CD4-positive, alpha-beta T cell (primary cell): Measurements from ENCODE around the gene CERT1. TPM values are rescaled to one million over a fixed set of nuclear protein-coding genes. Genes with fewer than 3 reads are reported as not detected.

Experiments
- ATAC-seq: fragments of 200-7000 bp; cut with Tn5 transposase; one replicate; pipeline ENCODE4 v1.10.0; 2022; ENCODE audit warnings: mild to moderate bottlenecking; ENCODE audit not compliant: poor library complexity
- CTCF ChIA-PET: fragments of 350-600 bp; sonication (Branson Sonifier 250); formaldehyde crosslinking; loops from one replicate; lab custom pipeline; 2021; ENCODE audit warnings: antibody characterized with exemption, inconsistent platforms; lab: Charles Lee
- POLR2A ChIA-PET: fragments of 350-600 bp; sonication (Branson Sonifier 250); formaldehyde crosslinking; loops from one replicate; lab custom pipeline; 2021; ENCODE audit warnings: antibody characterized with exemption, inconsistent platforms; lab: Charles Lee
- DNase-seq, 14 experiments: peaks; one replicate each; pipeline ENCODE4 v3.0.0-alpha.2; 2013 to 2020; ENCODE audit warnings: mixed read lengths in 2 of 14
- H3K27ac ChIP-seq, 2 donors: one replicate each; pipeline versions ENCODE4 v1.5.1 to v1.7.0; 2013; ENCODE audit warnings: low read length in 2 of 2, low read depth in 1 of 2, mild to moderate bottlenecking in 1 of 2
- H3K27me3 ChIP-seq, 2 experiments: 1 replicate in 1 of 2; 2 replicates in 1 of 2; pipeline versions ENCODE4 v1.6.1 to v1.7.0; 2013; ENCODE audit warnings: low read length in 2 of 2, control low read depth in 1 of 2, mild to moderate bottlenecking in 1 of 2, moderate library complexity in 1 of 2; ENCODE audit not compliant: insufficient read depth in 2 of 2, control insufficient read depth in 1 of 2
- H3K36me3 ChIP-seq: one replicate; pipeline ENCODE4 v1.6.1; 2013; ENCODE audit warnings: low read length, control low read depth; ENCODE audit not compliant: insufficient read depth
- H3K4me1 ChIP-seq: one replicate; pipeline ENCODE4 v1.6.1; 2013; ENCODE audit warnings: low read length, control low read depth; ENCODE audit not compliant: insufficient read depth
- H3K4me3 ChIP-seq: one replicate; pipeline ENCODE4 v1.5.1; 2013; ENCODE audit warnings: mild to moderate bottlenecking, low read length, moderate library complexity
- H3K9me3 ChIP-seq, 2 experiments: 1 replicate in 1 of 2; 2 replicates in 1 of 2; pipeline versions ENCODE4 v1.6.1 to v1.7.0; 2013; ENCODE audit warnings: low read length in 2 of 2, mild to moderate bottlenecking in 2 of 2, control low read depth in 1 of 2, moderate library complexity in 1 of 2; ENCODE audit not compliant: control insufficient read depth in 1 of 2, insufficient read depth in 1 of 2
- H3K27ac Mint-ChIP-seq: one replicate; pipeline ENCODE4 v1.8.0; 2020; ENCODE audit warnings: mixed read lengths
- H3K27me3 Mint-ChIP-seq: one replicate; pipeline ENCODE4 v1.8.0; 2021; ENCODE audit warnings: mixed read lengths
- H3K36me3 Mint-ChIP-seq: one replicate; pipeline ENCODE4 v1.8.0; 2021; ENCODE audit warnings: low read depth, mixed read lengths
- H3K4me1 Mint-ChIP-seq: one replicate; pipeline ENCODE4 v1.8.0; 2021; ENCODE audit warnings: low read depth, mixed read lengths
- H3K4me3 Mint-ChIP-seq: one replicate; pipeline ENCODE4 v1.8.0; 2020; ENCODE audit warnings: mild to moderate bottlenecking, mixed read lengths
- H3K9me3 Mint-ChIP-seq: one replicate; pipeline ENCODE4 v1.8.0; 2020; ENCODE audit warnings: mixed read lengths
- intact Hi-C, 2 experiments: fragments of 100-400 bp; cut with DNase I in 1 of 2; cut with micrococcal nuclease in 1 of 2; formaldehyde crosslinking; loops; one replicate each; pipeline versions ENCODE4 v1.15.1 to v1.9.0; 2023 to 2025; cut with DNase I, micrococcal nuclease
- total RNA-seq, 174 experiments: library from RNA in 2 of 174; stranded (reverse) in 2 of 174; gene quantifications; one replicate each; pipeline ENCODE4 v1.2.3 and lab custom pipeline; 2021 to 2026
- TF ChIP-seq, protein P1 (sequence below): fragments of 200-600 bp; IDR thresholded peaks from one replicate; pipeline ENCODE4 v1.8.0; 2022; ENCODE audit warnings: antibody characterized with exemption, mild to moderate bottlenecking

CERT1 gene
- total RNA-seq, 2 experiments from 2014 or later: 26.5 to 28.7 TPM

DNA sequence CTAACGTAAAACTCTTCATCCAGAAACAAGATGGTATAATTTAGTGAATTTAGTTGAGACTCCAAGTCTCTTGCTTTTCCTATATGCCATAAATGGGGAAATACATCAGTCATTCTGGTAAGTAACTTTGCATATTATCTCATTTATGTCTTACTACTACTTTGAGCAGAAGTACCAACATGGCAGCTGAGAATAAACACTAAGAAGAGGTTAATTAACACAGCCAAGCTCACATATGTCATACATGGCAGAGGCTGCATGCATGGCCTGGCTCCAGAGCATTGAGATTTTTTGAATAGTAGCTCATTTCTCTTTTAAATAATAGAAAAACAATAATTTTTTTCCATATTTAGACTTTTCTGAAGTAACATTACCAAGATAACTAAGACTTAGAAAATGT lies 54.3 kb downstream of the CERT1 start:
- CTCF ChIA-PET: no interaction called here
- Histone ChIP-seq H3K4me1 (no peaks in the 10 kb centered on the region), H3K27ac (no peak overlapping the region), H3K9me3 (no peaks in the 10 kb centered on the region), H3K4me3 (no peak overlapping the region), H3K27me3 (no peaks in the 10 kb centered on the region), H3K36me3 (peaks cover 17% of the 10 kb centered on the region)
- no peak for DNase-seq
- Mint-ChIP-seq H3K36me3 (peaks cover 79% of the 10 kb centered on the region), H3K9me3 (no peaks in the 10 kb centered on the region), H3K4me3 (no peak overlapping the region), H3K27me3 (no peaks in the 10 kb centered on the region), H3K27ac (no peak overlapping the region), H3K4me1 (peaks cover 22% of the 10 kb centered on the region)
- intact Hi-C loops: no loop called here
- ATAC-seq: no peak
- POLR2A ChIA-PET: no interaction called here
- TF ChIP-seq, protein P1, sequence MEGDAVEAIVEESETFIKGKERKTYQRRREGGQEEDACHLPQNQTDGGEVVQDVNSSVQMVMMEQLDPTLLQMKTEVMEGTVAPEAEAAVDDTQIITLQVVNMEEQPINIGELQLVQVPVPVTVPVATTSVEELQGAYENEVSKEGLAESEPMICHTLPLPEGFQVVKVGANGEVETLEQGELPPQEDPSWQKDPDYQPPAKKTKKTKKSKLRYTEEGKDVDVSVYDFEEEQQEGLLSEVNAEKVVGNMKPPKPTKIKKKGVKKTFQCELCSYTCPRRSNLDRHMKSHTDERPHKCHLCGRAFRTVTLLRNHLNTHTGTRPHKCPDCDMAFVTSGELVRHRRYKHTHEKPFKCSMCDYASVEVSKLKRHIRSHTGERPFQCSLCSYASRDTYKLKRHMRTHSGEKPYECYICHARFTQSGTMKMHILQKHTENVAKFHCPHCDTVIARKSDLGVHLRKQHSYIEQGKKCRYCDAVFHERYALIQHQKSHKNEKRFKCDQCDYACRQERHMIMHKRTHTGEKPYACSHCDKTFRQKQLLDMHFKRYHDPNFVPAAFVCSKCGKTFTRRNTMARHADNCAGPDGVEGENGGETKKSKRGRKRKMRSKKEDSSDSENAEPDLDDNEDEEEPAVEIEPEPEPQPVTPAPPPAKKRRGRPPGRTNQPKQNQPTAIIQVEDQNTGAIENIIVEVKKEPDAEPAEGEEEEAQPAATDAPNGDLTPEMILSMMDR: no peak

GRCh38 chr5:75450069-75450468 lies 61.4 kb downstream of the CERT1 start:
- ATAC-seq: no peak
- H3K9me3 Mint-ChIP-seq: peaks cover 12% of the 10 kb centered on the region

DNA sequence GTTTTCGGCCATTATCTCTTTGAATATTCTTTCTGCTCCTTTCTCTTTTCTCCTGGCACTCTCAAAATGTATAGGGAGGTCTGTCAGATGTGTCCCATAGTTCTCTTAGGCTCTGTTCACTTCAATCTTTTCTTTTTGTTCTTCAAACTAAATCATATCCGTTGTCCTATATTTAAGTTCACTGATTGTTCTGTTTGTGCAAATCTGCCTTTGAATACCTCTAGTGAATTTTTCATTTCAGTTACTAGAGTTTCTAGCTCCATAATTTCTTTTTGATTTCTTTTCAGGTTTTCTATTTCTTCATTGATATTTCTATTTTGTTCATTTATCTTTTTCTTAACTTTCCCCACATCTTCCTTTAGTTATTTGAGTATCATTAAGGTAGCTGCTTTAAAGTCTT lies 65.4 kb downstream of the CERT1 start:
- H3K9me3 Mint-ChIP-seq: peaks cover 24% of the 10 kb centered on the region
- POLR2A ChIA-PET: interaction anchor here (0.6 kb wide), 1 partner anchor 653 kb away, joined by 3 read pairs; no protein-coding TSS in a partner anchor
- Histone ChIP-seq H3K27me3 (no peaks in the 10 kb centered on the region), H3K9me3 (peaks cover 3 to 29% of the 10 kb centered on the region in 2 experiments), H3K36me3 (peaks cover 10% of the 10 kb centered on the region), H3K4me1 (no peaks in the 10 kb centered on the region), H3K4me3 (no peak overlapping the region), H3K27ac (no peak overlapping the region)
- CTCF ChIA-PET: no interaction called here
- peaks cover 15% of the 10 kb centered on the region for H3K4me1 Mint-ChIP-seq
- H3K4me3 Mint-ChIP-seq: no peak overlapping the region
- no peaks in the 10 kb centered on the region for H3K27me3 Mint-ChIP-seq
- H3K36me3 Mint-ChIP-seq: peaks cover 83% of the 10 kb centered on the region
- TF ChIP-seq, protein P1: no peak
- ATAC-seq (no peak), DNase-seq (no peak)
- intact Hi-C loops: no loop called here
- no peak overlapping the region for H3K27ac Mint-ChIP-seq

More at GRCh38 chr5:75450069-75450468, 61.4 kb downstream of the CERT1 start:
- intact Hi-C loops: no loop called here
- ChIA-PET CTCF (no interaction called here), POLR2A (no interaction called here)
- DNase-seq: no peak
- TF ChIP-seq, protein P1: no peak
- no peaks in the 10 kb centered on the region for H3K4me1 ChIP-seq
- Mint-ChIP-seq H3K4me1 (peaks cover 14% of the 10 kb centered on the region), H3K27ac (no peak overlapping the region), H3K36me3 (peaks cover 87% of the 10 kb centered on the region), H3K27me3 (no peaks in the 10 kb centered on the region), H3K4me3 (no peak overlapping the region)
- no peak overlapping the region for H3K4me3 ChIP-seq
- peaks cover 3 to 21% of the 10 kb centered on the region in 2 experiments for H3K9me3 ChIP-seq
- H3K27me3 ChIP-seq: no peaks in the 10 kb centered on the region
- peaks cover 10% of the 10 kb centered on the region for H3K36me3 ChIP-seq
- H3K27ac ChIP-seq: no peak overlapping the region
